H1 (cell line): ENCODE measurements around the gene GDNF. TPM values are rescaled to one million over a fixed set of nuclear protein-coding genes. Genes with fewer than 3 reads are reported as not detected.

Source experiments
- CTCF ChIA-PET: fragments of 300-600 bp; sonication (Branson Sonifier 250); formaldehyde crosslinking; loops from one replicate; lab custom pipeline; 2021; ENCODE audit not compliant: partially characterized antibody; lab: Charles Lee
- POLR2A ChIA-PET: fragments of 300-600 bp; sonication (Branson Sonifier 250); formaldehyde crosslinking; loops from one replicate; lab custom pipeline; 2021; ENCODE audit warnings: inconsistent platforms; ENCODE audit not compliant: partially characterized antibody; lab: Charles Lee
- DNase-seq, 2 experiments: peaks; one replicate each; pipeline versions ENCODE4 v3.0.0 to v3.0.0-alpha.2; 2010 to 2022; ENCODE audit warnings: low spot score in 2 of 2, low read depth in 1 of 2, mixed read lengths in 1 of 2
- FAIRE-seq: peaks from 2 replicates; lab custom pipeline; 2011; peaks lifted over from hg19 to GRCh38; lab: Jason Lieb, UNC
- H2AFZ ChIP-seq: 2 replicates; pipeline ENCODE4 v1.8.1; 2012; ENCODE audit warnings: low read length, inconsistent platforms
- H2AK5ac ChIP-seq: 2 replicates; pipeline ENCODE4 v1.6.1; 2013; ENCODE audit warnings: low read depth, low read length
- H2BK120ac ChIP-seq: replicated peaks from 2 replicates; pipeline ENCODE3; 2013; ENCODE audit warnings: low read depth, low read length, inconsistent platforms
- H2BK12ac ChIP-seq: 2 replicates; pipeline ENCODE4 v1.6.1; 2013; ENCODE audit warnings: low read depth, low read length
- H2BK15ac ChIP-seq: 2 replicates; pipeline ENCODE4 v1.6.1; 2013; ENCODE audit warnings: low read length
- H2BK20ac ChIP-seq: 2 replicates; pipeline ENCODE4 v1.6.1; 2013; ENCODE audit warnings: low read length
- H2BK5ac ChIP-seq: 2 replicates; pipeline ENCODE4 v1.6.1; 2013; ENCODE audit warnings: low read depth, low read length
- H3K14ac ChIP-seq: 2 replicates; pipeline ENCODE4 v1.6.1; 2013; ENCODE audit warnings: inconsistent platforms; ENCODE audit not compliant: insufficient read length
- H3K18ac ChIP-seq: 2 replicates; pipeline ENCODE4 v1.6.1; 2013; ENCODE audit warnings: low read length; ENCODE audit errors: extremely low read depth
- H3K23ac ChIP-seq: 2 replicates; pipeline ENCODE4 v1.6.1; 2013; ENCODE audit warnings: inconsistent platforms; ENCODE audit not compliant: insufficient read length
- H3K23me2 ChIP-seq: 2 replicates; pipeline ENCODE4 v1.6.1; 2013; ENCODE audit warnings: low read depth, low read length
- H3K27ac ChIP-seq: 2 replicates; pipeline ENCODE4 v1.6.1; 2011; ENCODE audit warnings: low read depth, low read length, inconsistent platforms
- H3K27me3 ChIP-seq, 4 experiments: replicated peaks in 1 of 4; 1 replicate in 1 of 4; 2 replicates in 3 of 4; pipeline versions ENCODE4 v1.6.1 to v1.8.1; 2011 to 2013; ENCODE audit warnings: low read length in 3 of 4, mild to moderate bottlenecking in 3 of 4, inconsistent platforms in 2 of 4, mixed read lengths in 2 of 4, moderate library complexity in 1 of 4; ENCODE audit not compliant: control insufficient read depth in 3 of 4, insufficient read depth in 3 of 4; ENCODE audit errors: extremely low read depth in 1 of 4
- H3K36me3 ChIP-seq, 4 experiments: 2 replicates each; pipeline versions ENCODE4 v1.6.1 to v1.8.1; 2011 to 2013; ENCODE audit warnings: mild to moderate bottlenecking in 4 of 4, low read length in 3 of 4, moderate library complexity in 2 of 4, control low read depth in 1 of 4, inconsistent platforms in 1 of 4; ENCODE audit not compliant: insufficient read depth in 4 of 4, control insufficient read depth in 2 of 4
- H3K4ac ChIP-seq: replicated peaks from 2 replicates; pipeline ENCODE3; 2013; ENCODE audit warnings: low read length, low read depth, mixed read lengths, inconsistent platforms; ENCODE audit not compliant: insufficient read length
- H3K4me1 ChIP-seq, 4 experiments: replicated peaks in 1 of 4; 1 replicate in 1 of 4; 2 replicates in 3 of 4; pipeline versions ENCODE4 v1.6.1 to v1.8.1; 2011 to 2013; ENCODE audit warnings: low read length in 3 of 4, inconsistent platforms in 2 of 4, mixed read lengths in 1 of 4; ENCODE audit not compliant: insufficient read depth in 4 of 4, control insufficient read depth in 3 of 4
- H3K4me2 ChIP-seq, 2 experiments: 2 replicates each; pipeline versions ENCODE4 v1.6.1 to v1.8.1; 2011 to 2013; ENCODE audit warnings: low read depth in 2 of 2, low read length in 2 of 2, control low read depth in 1 of 2, inconsistent platforms in 1 of 2, mild to moderate bottlenecking in 1 of 2; ENCODE audit not compliant: insufficient read depth in 1 of 2
- H3K4me3 ChIP-seq, 4 experiments: fragments of 200-600, 300-600 bp in 1 of 4; sonication (generic), shearing (Covaris generic), sonication (Bioruptor Twin) in 1 of 4; 2 replicates each; pipeline versions ENCODE4 v1.5.1 to v1.8.1; 2011 to 2016; ENCODE audit warnings: low read length in 4 of 4, low read depth in 3 of 4, control low read depth in 2 of 4, inconsistent platforms in 2 of 4, mild to moderate bottlenecking in 2 of 4, mixed read lengths in 1 of 4, moderate library complexity in 1 of 4; ENCODE audit not compliant: insufficient read depth in 2 of 4; ENCODE audit errors: extremely low read depth in 1 of 4
- H3K56ac ChIP-seq: replicated peaks from 2 replicates; pipeline ENCODE3; 2013; ENCODE audit warnings: low read depth, mild to moderate bottlenecking, mixed read lengths, low read length, inconsistent platforms; ENCODE audit not compliant: insufficient read length
- H3K79me1 ChIP-seq: 2 replicates; pipeline ENCODE4 v1.6.1; 2013; ENCODE audit warnings: low read depth, low read length, control low read depth
- H3K79me2 ChIP-seq, 2 experiments: 2 replicates each; pipeline versions ENCODE4 v1.6.1 to v1.8.1; 2012 to 2013; ENCODE audit warnings: low read length in 2 of 2, mild to moderate bottlenecking in 2 of 2, inconsistent platforms in 1 of 2; ENCODE audit not compliant: insufficient read depth in 2 of 2, control insufficient read depth in 1 of 2
- H3K9ac ChIP-seq, 4 experiments: replicated peaks in 1 of 4; 1 replicate in 1 of 4; 2 replicates in 3 of 4; pipeline versions ENCODE4 v1.6.1 to v1.8.1; 2011 to 2013; ENCODE audit warnings: low read depth in 3 of 4, low read length in 3 of 4, control low read depth in 2 of 4, mild to moderate bottlenecking in 2 of 4, moderate library complexity in 2 of 4, inconsistent platforms in 1 of 4; ENCODE audit errors: extremely low read depth in 1 of 4
- H3K9me3 ChIP-seq, 2 experiments: 2 replicates each; pipeline versions ENCODE4 v1.6.1 to v1.8.1; 2012 to 2013; ENCODE audit warnings: mild to moderate bottlenecking in 2 of 2, moderate library complexity in 2 of 2, control low read depth in 1 of 2, inconsistent platforms in 1 of 2, low read depth in 1 of 2, low read length in 1 of 2, mixed read lengths in 1 of 2; ENCODE audit not compliant: insufficient read depth in 2 of 2
- H4K20me1 ChIP-seq, 2 experiments: replicated peaks in 1 of 2; 2 replicates each; pipeline versions ENCODE3 to v1.8.1; 2011 to 2013; ENCODE audit warnings: inconsistent platforms in 2 of 2, low read length in 2 of 2, mild to moderate bottlenecking in 1 of 2; ENCODE audit not compliant: insufficient read depth in 2 of 2, control insufficient read depth in 1 of 2
- H4K5ac ChIP-seq: 2 replicates; pipeline ENCODE4 v1.6.1; 2013; ENCODE audit warnings: low read length, low read depth, mixed read lengths, inconsistent platforms; ENCODE audit not compliant: insufficient read length
- H4K8ac ChIP-seq: 2 replicates; pipeline ENCODE4 v1.8.0; 2013; ENCODE audit warnings: mild to moderate bottlenecking, moderate library complexity, low read length, inconsistent platforms; ENCODE audit not compliant: insufficient read depth; ENCODE audit errors: extremely low read depth
- H4K91ac ChIP-seq: replicated peaks from 2 replicates; pipeline ENCODE3; 2013; ENCODE audit warnings: low read length, mixed read lengths, inconsistent platforms; ENCODE audit not compliant: insufficient read length
- CBX5 ChIP-seq: fragments of 300-800, 300-1000 bp; sonication (generic); IDR thresholded peaks from 2 replicates; pipeline ENCODE4 v1.7.1; 2016; ENCODE audit warnings: antibody characterized with exemption, low read length, low read depth
- NANOG ChIP-seq: IDR thresholded peaks from 2 replicates; pipeline ENCODE4 v1.6.1; 2011; ENCODE audit warnings: low read length, low read depth, mild to moderate bottlenecking, inconsistent platforms; ENCODE audit not compliant: insufficient read depth, poor library complexity, severe bottlenecking
- RXRA ChIP-seq: IDR thresholded peaks from 2 replicates; pipeline ENCODE4 v1.6.1; 2011; ENCODE audit warnings: low read depth, mild to moderate bottlenecking, low read length, moderate library complexity; ENCODE audit not compliant: insufficient read depth
- TAF7 ChIP-seq: optimal IDR thresholded peaks from 2 replicates; pipeline ENCODE3; 2011; ENCODE audit warnings: low read depth, mild to moderate bottlenecking, inconsistent platforms, low read length, moderate library complexity, borderline replicate concordance
- WGBS, 2 experiments: shearing (Covaris generic) in 1 of 2; methylation state at CpG; one replicate each; pipeline versions ENCODE4 v1.1.6 to v1.1.7; 2013 to 2015; ENCODE audit warnings: low lambda C conversion rate in 2 of 2, mixed read lengths in 2 of 2, inconsistent platforms in 1 of 2, low coverage in 1 of 2, missing lambda C conversion rate in 1 of 2; ENCODE audit not compliant: insufficient replicate concordance in 2 of 2, insufficient coverage in 1 of 2, insufficient read length in 1 of 2; ENCODE audit errors: extremely low coverage in 1 of 2, missing lambda C conversion rate in 1 of 2; 5-methylcytosine and 5-hydroxymethylcytosine counted together
- polyA plus RNA-seq, 7 experiments: library from polyadenylated mRNA; depleted of rRNA in 3 of 7; stranded (reverse) in 5 of 7; unstranded in 2 of 7; fragments of >200 nt in 5 of 7; fragments of 200-250 nt in 2 of 7; gene quantifications; 1 replicate in 5 of 7; 2 replicates in 1 of 7; 4 replicates in 1 of 7; pipeline versions ENCODE4 v1.2.1 to v1.2.3, GENCODE V29; 2011 to 2013; ENCODE audit warnings: missing spikeins in 2 of 7, mixed read lengths in 2 of 7
- total RNA-seq: library from RNA; stranded (reverse); fragmentation: NEBNext Ultra II Directional; extraction: Animal tissue kit (Norgen Biotek cat#: 25700); gene quantifications from 2 replicates; pipeline ENCODE4 v1.2.1, GENCODE V29; 2021
- TF ChIP-seq, protein P1 (sequence below): IDR thresholded peaks from 2 replicates; pipeline ENCODE4 v1.6.1; 2011; ENCODE audit warnings: low read depth, mild to moderate bottlenecking, low read length; ENCODE audit not compliant: insufficient read depth

Gene GDNF
- total and polyA plus RNA-seq, 2 of the 8 experiments (the other 6 are each of a cell fraction or from before 2014, with no cell fraction given), result 0.15 to 2.0 TPM

DNA sequence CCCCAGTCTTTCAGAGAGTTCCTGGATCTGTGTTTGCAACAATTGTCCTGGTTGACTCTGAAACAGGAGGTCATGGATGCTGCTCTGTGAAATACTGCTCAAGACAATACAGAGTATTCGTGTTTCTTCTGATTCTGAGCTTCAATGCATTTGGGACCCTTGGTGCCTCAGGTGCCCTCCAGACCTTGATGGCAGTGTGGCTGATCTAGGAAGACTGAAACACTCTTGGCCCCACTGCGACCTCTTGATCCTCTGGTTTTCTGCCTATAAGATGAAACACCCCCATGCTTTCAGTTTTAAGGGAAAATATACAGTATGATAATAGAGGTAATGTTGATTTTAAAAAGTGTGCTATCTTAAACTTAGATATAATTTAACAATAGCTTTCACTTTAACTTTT lies 67.6 kb downstream of the GDNF start:
- H3K79me1 ChIP-seq, result no peaks in the 10 kb centered on the region
- H4K20me1 ChIP-seq, result no peaks in the 10 kb centered on the region
- CTCF ChIA-PET, result interaction anchor here (0.8 to 4.5 kb wide), 5 partner anchors 9 to 419 kb away, joined by 3 to 20 read pairs (median 5); no protein-coding TSS in a partner anchor
- H3K18ac ChIP-seq, result no peak overlapping the region
- TF ChIP-seq, protein P1, sequence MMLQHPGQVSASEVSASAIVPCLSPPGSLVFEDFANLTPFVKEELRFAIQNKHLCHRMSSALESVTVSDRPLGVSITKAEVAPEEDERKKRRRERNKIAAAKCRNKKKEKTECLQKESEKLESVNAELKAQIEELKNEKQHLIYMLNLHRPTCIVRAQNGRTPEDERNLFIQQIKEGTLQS, result no peak
- no peak for TF ChIP-seq RXRA
- TF ChIP-seq NANOG, result no peak
- no peak for TF ChIP-seq TAF7
- TF ChIP-seq CBX5, result no peak
- TF ChIP-seq, all 59 proteins: peak for 0
- H3K9ac ChIP-seq, result no peak overlapping the region
- no peaks in the 10 kb centered on the region for H3K23me2 ChIP-seq
- no peak overlapping the region for H3K4me2 ChIP-seq
- H2BK15ac ChIP-seq, result no peak overlapping the region
- H3K4ac ChIP-seq, result no peak overlapping the region
- H3K9me3 ChIP-seq, result peaks cover 9 to 14% of the 10 kb centered on the region in 2 experiments; a peak in 3 of 4 replicates
- no peak for FAIRE-seq
- WGBS, 2 experiments, result 90% methylated on average over 2 of the region's 2 CpGs; no CpG with 5 or more reads in 1 of the 2 experiments
- H2BK120ac ChIP-seq, result no peak overlapping the region
- no peaks in the 10 kb centered on the region for H3K36me3 ChIP-seq
- H3K56ac ChIP-seq, result no peak overlapping the region
- H3K4me3 ChIP-seq, result no peak overlapping the region
- no peaks in the 10 kb centered on the region for H3K79me2 ChIP-seq
- no peak overlapping the region for H2BK12ac ChIP-seq
- no peak overlapping the region for H2BK20ac ChIP-seq
- no peak overlapping the region for H4K5ac ChIP-seq
- no peak overlapping the region for H2AFZ ChIP-seq
- H3K23ac ChIP-seq, result no peak overlapping the region
- H3K4me1 ChIP-seq, result no peaks in the 10 kb centered on the region
- H4K8ac ChIP-seq, result no peak overlapping the region
- no peak overlapping the region for H3K27ac ChIP-seq
- no peaks in the 10 kb centered on the region for H3K27me3 ChIP-seq
- no peak overlapping the region for H4K91ac ChIP-seq
- no peak overlapping the region for H2AK5ac ChIP-seq
- POLR2A ChIA-PET, result no interaction called here
- no peak overlapping the region for H3K14ac ChIP-seq
- H2BK5ac ChIP-seq, result no peak overlapping the region
- DNase-seq, result no peak
